ENCODE results near the gene JARID2.

- no peak for TF ChIP-seq CTCF (IDR thresholded peaks at IDR 0.05; ENCODE audit: low read depth, low read length)
- no peak for TF ChIP-seq POLR2A (IDR thresholded peaks at IDR 0.05; ENCODE audit: extremely low read depth, insufficient read length)
These were observed 283.0 kb downstream of the JARID2 start for GRCh38 chr6:15528870-15529269.

All from NB4 (cell line).